ENCODE data around the gene TRIM14. TPM values are rescaled to one million over a fixed set of nuclear protein-coding genes. Genes with fewer than 3 reads are reported as not detected.

The TRIM14 gene
- total and polyA plus RNA-seq, 10 of the 15 experiments (the other 5 are each of a cell fraction or from before 2014, with no cell fraction given), result 8.6 to 53.3 (median 35.7) TPM

- TF ChIP-seq POLR2AphosphoS2 (IDR thresholded peaks at IDR 0.05; ENCODE audit: low read depth, low read length) (0 out of 2 replicates have a peak, but pooled peaks have one; percentile 35), ETV6 (conservative IDR thresholded peaks at IDR 0.05 in 1 of 2, IDR thresholded peaks at IDR 0.05 in 1 of 2; ENCODE audit: borderline replicate concordance in 1 of 2, low read depth in 1 of 2) (peak in 1 of 2 experiments; percentile 42; a peak in 1 of 4 replicates), ZNF622 (IDR thresholded peaks at IDR 0.05) (no peak), SREBF1 (IDR thresholded peaks at IDR 0.05; ENCODE audit: low read length) (no peak), SMAD5 (IDR thresholded peaks at IDR 0.05; ENCODE audit: low read depth) (no peak), IRF4 (IDR thresholded peaks at IDR 0.05; ENCODE audit: low read depth, low read length) (peak; percentile 69; the same call in 1 of the 2 replicates), DPF2 (IDR thresholded peaks at IDR 0.05) (no peak), ZBTB4 (CRISPR knock-in tag; IDR thresholded peaks at IDR 0.05) (no peak), NR2C2 (IDR thresholded peaks at IDR 0.05; ENCODE audit: borderline replicate concordance, control insufficient read depth, insufficient read length, low read depth) (no peak), BHLHE40 (IDR thresholded peaks at IDR 0.05; ENCODE audit: borderline replicate concordance in 1 of 2, low read depth in 2 of 2, low read length in 1 of 2) (peak in 1 of 2 experiments; percentile 53; a peak in 2 of 4 replicates), GABPA (IDR thresholded peaks at IDR 0.05; ENCODE audit: low read depth) (no peak), TCF3 (IDR thresholded peaks at IDR 0.05; ENCODE audit: borderline replicate concordance, insufficient read depth, low read depth, low read length) (peak; percentile 85), MEF2A (IDR thresholded peaks at IDR 0.05; ENCODE audit: insufficient read depth, low read depth, low read length) (0 out of 2 replicates have a peak, but pooled peaks have one; percentile 16), JUND (IDR thresholded peaks at IDR 0.05; ENCODE audit: low read depth, low read length) (no peak), RCOR1 (conservative IDR thresholded peaks at IDR 0.05; ENCODE audit: low read depth, low read length) (no peak), MEF2B (IDR thresholded peaks at IDR 0.05; ENCODE audit: partially characterized antibody, poor library complexity, severe bottlenecking) (peak; percentile 58), KAT2A (conservative IDR thresholded peaks at IDR 0.05; ENCODE audit: control insufficient read depth, low read depth, low read length) (no peak), ZBED1 (IDR thresholded peaks at IDR 0.05; ENCODE audit: borderline replicate concordance) (peak; percentile 41; the same call in 1 of the 2 replicates), NFYA (IDR thresholded peaks at IDR 0.05; ENCODE audit: borderline replicate concordance, low read depth, low read length) (no peak), ZNF24 (IDR thresholded peaks at IDR 0.05) (peak; percentile 89), ESRRA (IDR thresholded peaks at IDR 0.05; ENCODE audit: low read length) (no peak)
- TF ChIP-seq, protein P1, sequence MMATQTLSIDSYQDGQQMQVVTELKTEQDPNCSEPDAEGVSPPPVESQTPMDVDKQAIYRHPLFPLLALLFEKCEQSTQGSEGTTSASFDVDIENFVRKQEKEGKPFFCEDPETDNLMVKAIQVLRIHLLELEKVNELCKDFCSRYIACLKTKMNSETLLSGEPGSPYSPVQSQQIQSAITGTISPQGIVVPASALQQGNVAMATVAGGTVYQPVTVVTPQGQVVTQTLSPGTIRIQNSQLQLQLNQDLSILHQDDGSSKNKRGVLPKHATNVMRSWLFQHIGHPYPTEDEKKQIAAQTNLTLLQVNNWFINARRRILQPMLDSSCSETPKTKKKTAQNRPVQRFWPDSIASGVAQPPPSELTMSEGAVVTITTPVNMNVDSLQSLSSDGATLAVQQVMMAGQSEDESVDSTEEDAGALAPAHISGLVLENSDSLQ (IDR thresholded peaks at IDR 0.05), result peak; percentile 54; the same call in 1 of the 2 replicates
- TF ChIP-seq, protein P2, sequence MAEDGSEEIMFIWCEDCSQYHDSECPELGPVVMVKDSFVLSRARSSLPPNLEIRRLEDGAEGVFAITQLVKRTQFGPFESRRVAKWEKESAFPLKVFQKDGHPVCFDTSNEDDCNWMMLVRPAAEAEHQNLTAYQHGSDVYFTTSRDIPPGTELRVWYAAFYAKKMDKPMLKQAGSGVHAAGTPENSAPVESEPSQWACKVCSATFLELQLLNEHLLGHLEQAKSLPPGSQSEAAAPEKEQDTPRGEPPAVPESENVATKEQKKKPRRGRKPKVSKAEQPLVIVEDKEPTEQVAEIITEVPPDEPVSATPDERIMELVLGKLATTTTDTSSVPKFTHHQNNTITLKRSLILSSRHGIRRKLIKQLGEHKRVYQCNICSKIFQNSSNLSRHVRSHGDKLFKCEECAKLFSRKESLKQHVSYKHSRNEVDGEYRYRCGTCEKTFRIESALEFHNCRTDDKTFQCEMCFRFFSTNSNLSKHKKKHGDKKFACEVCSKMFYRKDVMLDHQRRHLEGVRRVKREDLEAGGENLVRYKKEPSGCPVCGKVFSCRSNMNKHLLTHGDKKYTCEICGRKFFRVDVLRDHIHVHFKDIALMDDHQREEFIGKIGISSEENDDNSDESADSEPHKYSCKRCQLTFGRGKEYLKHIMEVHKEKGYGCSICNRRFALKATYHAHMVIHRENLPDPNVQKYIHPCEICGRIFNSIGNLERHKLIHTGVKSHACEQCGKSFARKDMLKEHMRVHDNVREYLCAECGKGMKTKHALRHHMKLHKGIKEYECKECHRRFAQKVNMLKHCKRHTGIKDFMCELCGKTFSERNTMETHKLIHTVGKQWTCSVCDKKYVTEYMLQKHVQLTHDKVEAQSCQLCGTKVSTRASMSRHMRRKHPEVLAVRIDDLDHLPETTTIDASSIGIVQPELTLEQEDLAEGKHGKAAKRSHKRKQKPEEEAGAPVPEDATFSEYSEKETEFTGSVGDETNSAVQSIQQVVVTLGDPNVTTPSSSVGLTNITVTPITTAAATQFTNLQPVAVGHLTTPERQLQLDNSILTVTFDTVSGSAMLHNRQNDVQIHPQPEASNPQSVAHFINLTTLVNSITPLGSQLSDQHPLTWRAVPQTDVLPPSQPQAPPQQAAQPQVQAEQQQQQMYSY (CRISPR knock-in tag; IDR thresholded peaks at IDR 0.05), result no peak
Observed at GRCh38 chr9:98101868-98102273, 17.2 kb downstream of the TRIM14 start (continued).
